HepG2 (cell line): ENCODE results near the gene ERMARD. TPM values are rescaled to one million over a fixed set of nuclear protein-coding genes. Genes with fewer than 3 reads are reported as not detected.

Experiments used
- BRD4 ChIP-seq: sonication (generic); formaldehyde crosslinking; IDR thresholded peaks from 2 replicates; pipeline ENCODE4 v1.4.0; 2020; ENCODE audit warnings: missing genetic modification reagents
- CC2D1A ChIP-seq: sonication (generic); formaldehyde crosslinking; IDR thresholded peaks from 2 replicates; pipeline ENCODE4 v1.8.1; 2023; ENCODE audit warnings: mild to moderate bottlenecking, missing genetic modification reagents
- FOXO1 ChIP-seq: sonication (generic); formaldehyde crosslinking; IDR thresholded peaks from 2 replicates; pipeline ENCODE4 v1.4.0; 2020; ENCODE audit warnings: missing genetic modification reagents
- GABPA ChIP-seq, 2 experiments: IDR thresholded peaks; 2 replicates each; pipeline ENCODE4 v1.6.1; 2011 to 2016; ENCODE audit warnings: low read depth in 2 of 2, low read length in 1 of 2, missing biosample characterization in 1 of 2, missing genetic modification characterization in 1 of 2
- GLI4 ChIP-seq: sonication (generic); formaldehyde crosslinking; IDR thresholded peaks from 2 replicates; pipeline ENCODE4 v1.5.1; 2020; ENCODE audit warnings: missing genetic modification reagents, mild to moderate bottlenecking, moderate library complexity, borderline replicate concordance
- MEF2D ChIP-seq: sonication (generic); formaldehyde crosslinking; IDR thresholded peaks from 2 replicates; pipeline ENCODE4 v1.5.1; 2020; ENCODE audit warnings: mild to moderate bottlenecking, missing genetic modification reagents
- NRL ChIP-seq: sonication (generic); formaldehyde crosslinking; IDR thresholded peaks from 2 replicates; pipeline ENCODE4 v1.5.0; 2020; ENCODE audit warnings: missing genetic modification reagents, mild to moderate bottlenecking, moderate library complexity, borderline replicate concordance
- PRPF4 ChIP-seq: fragments of 200-400 bp; formaldehyde crosslinking; IDR thresholded peaks from 2 replicates; pipeline ENCODE4 v1.6.1; 2016; ENCODE audit warnings: low read length, low read depth; ENCODE audit not compliant: poor library complexity, severe bottlenecking
- SATB2 ChIP-seq: sonication (generic); formaldehyde crosslinking; IDR thresholded peaks from 2 replicates; pipeline ENCODE4 v1.5.0; 2020; ENCODE audit warnings: missing genetic modification reagents
- TOE1 ChIP-seq: sonication (generic); formaldehyde crosslinking; IDR thresholded peaks from 2 replicates; pipeline ENCODE4 v1.4.0; 2020; ENCODE audit warnings: mild to moderate bottlenecking, missing genetic modification reagents
- TRIM24 ChIP-seq: sonication (generic); formaldehyde crosslinking; IDR thresholded peaks from 2 replicates; pipeline ENCODE4 v1.8.0; 2022; ENCODE audit warnings: mild to moderate bottlenecking, missing genetic modification reagents
- ZBTB8A ChIP-seq: sonication (generic); formaldehyde crosslinking; IDR thresholded peaks from 2 replicates; pipeline ENCODE4 v1.4.0; 2020; ENCODE audit warnings: mild to moderate bottlenecking, low read depth, missing genetic modification reagents, borderline replicate concordance
- ZIK1 ChIP-seq: sonication (generic); formaldehyde crosslinking; IDR thresholded peaks from 2 replicates; pipeline ENCODE4 v1.5.0; 2020; ENCODE audit warnings: mild to moderate bottlenecking, low read depth, missing genetic modification reagents, borderline replicate concordance
- ZNF10 ChIP-seq: sonication (generic); formaldehyde crosslinking; IDR thresholded peaks from 2 replicates; pipeline ENCODE4 v1.4.0; 2020; ENCODE audit warnings: mild to moderate bottlenecking, low read depth, missing genetic modification reagents, borderline replicate concordance
- ZNF124 ChIP-seq: sonication (generic); formaldehyde crosslinking; IDR thresholded peaks from 2 replicates; pipeline ENCODE4 v1.4.0; 2020; ENCODE audit warnings: missing genetic modification reagents
- ZNF333 ChIP-seq: sonication (generic); formaldehyde crosslinking; IDR thresholded peaks from 2 replicates; pipeline ENCODE4 v1.4.0; 2020; ENCODE audit warnings: mild to moderate bottlenecking, missing genetic modification reagents, borderline replicate concordance
- ZNF343 ChIP-seq: sonication (generic); formaldehyde crosslinking; IDR thresholded peaks from 2 replicates; pipeline ENCODE4 v1.4.0; 2020; ENCODE audit warnings: mild to moderate bottlenecking, missing genetic modification reagents
- ZNF615 ChIP-seq: sonication (generic); formaldehyde crosslinking; IDR thresholded peaks from 2 replicates; pipeline ENCODE4 v1.5.0; 2020; ENCODE audit warnings: mild to moderate bottlenecking, missing genetic modification reagents, borderline replicate concordance
- ZNF75D ChIP-seq: sonication (generic); formaldehyde crosslinking; IDR thresholded peaks from 2 replicates; pipeline ENCODE4 v1.8.1; 2023; ENCODE audit warnings: missing genetic modification reagents, mild to moderate bottlenecking, borderline replicate concordance
- ZNF83 ChIP-seq: sonication (generic); formaldehyde crosslinking; IDR thresholded peaks from 2 replicates; pipeline ENCODE4 v1.4.0; 2020; ENCODE audit warnings: missing genetic modification reagents, mild to moderate bottlenecking, borderline replicate concordance
- ZSCAN5A ChIP-seq: sonication (generic); formaldehyde crosslinking; IDR thresholded peaks from 2 replicates; pipeline ENCODE4 v1.8.0; 2022; ENCODE audit warnings: mild to moderate bottlenecking, missing genetic modification reagents, borderline replicate concordance
- polyA plus RNA-seq, 8 experiments: library from polyadenylated mRNA; depleted of rRNA in 3 of 8; stranded (reverse) in 7 of 8; unstranded in 1 of 8; fragments of >200 nt; fragmentation: Illumina TruSeq in 4 of 8; extraction: Trizol in 4 of 8; gene quantifications; 2 replicates each; pipeline versions ENCODE4 v1.2.1 to v1.2.3, GENCODE V29; 2011 to 2016; ENCODE audit warnings: low read depth in 4 of 8, missing spikeins in 1 of 8, mixed read lengths in 1 of 8; ENCODE audit not compliant: insufficient read depth in 1 of 8
- total RNA-seq, 5 experiments: library from RNA; depleted of rRNA; stranded (reverse); fragments of >200 nt; fragmentation: Illumina TruSeq; extraction: Trizol; gene quantifications; 2 replicates each; pipeline ENCODE4 v1.2.3, GENCODE V29; 2016; ENCODE audit warnings: low read depth in 1 of 5
- TF ChIP-seq, protein P1 (sequence below): sonication (generic); formaldehyde crosslinking; IDR thresholded peaks from 2 replicates; pipeline ENCODE4 v1.4.0; 2020; ENCODE audit warnings: mild to moderate bottlenecking, missing genetic modification reagents, borderline replicate concordance
- TF ChIP-seq, protein P2 (sequence below): IDR thresholded peaks from 2 replicates; pipeline ENCODE4 v1.6.1; 2016; ENCODE audit warnings: missing biosample characterization, missing genetic modification reagents, low read depth

The ERMARD gene
- total and polyA plus RNA-seq, 2 of the 13 experiments (the other 11 are each of a cell fraction or from before 2014, with no cell fraction given): 8.8 to 10.7 TPM

- TF ChIP-seq ZSCAN5A (CRISPR knock-in tag) (no peak; the same call in 1 of the 2 replicates), ZNF83 (CRISPR knock-in tag) (no peak), FOXO1 (CRISPR knock-in tag) (peak; percentile 27; the same call in 1 of the 2 replicates), ZNF124 (peak; percentile 87), ZNF615 (CRISPR knock-in tag) (0 out of 2 replicates have a peak, but pooled peaks have one; percentile 17), PRPF4 (no peak), ZNF343 (no peak; the same call in 1 of the 2 replicates), TOE1 (peak; percentile 67; the same call in 1 of the 2 replicates), GABPA (IDR thresholded peaks at IDR 0.05; ENCODE audit: low read depth, low read length) (no peak), GABPA (CRISPR knock-in tag; IDR thresholded peaks at IDR 0.05; ENCODE audit: low read depth) (0 out of 2 replicates have a peak, but pooled peaks have one; percentile 22), BRD4 (CRISPR knock-in tag) (peak; percentile 41; the same call in 1 of the 2 replicates), ZNF75D (CRISPR knock-in tag) (no peak), ZIK1 (CRISPR knock-in tag) (no peak; the same call in 1 of the 2 replicates), TRIM24 (no peak), NRL (CRISPR knock-in tag) (peak; percentile 94), ZBTB8A (CRISPR knock-in tag) (peak; percentile 93; the same call in 1 of the 2 replicates), CC2D1A (no peak), GLI4 (CRISPR knock-in tag) (no peak; the same call in 1 of the 2 replicates), SATB2 (CRISPR knock-in tag) (no peak), ZNF333 (0 out of 2 replicates have a peak, but pooled peaks have one; percentile 68), ZNF10 (CRISPR knock-in tag) (no peak), MEF2D (CRISPR knock-in tag) (no peak)
- TF ChIP-seq, protein P1, sequence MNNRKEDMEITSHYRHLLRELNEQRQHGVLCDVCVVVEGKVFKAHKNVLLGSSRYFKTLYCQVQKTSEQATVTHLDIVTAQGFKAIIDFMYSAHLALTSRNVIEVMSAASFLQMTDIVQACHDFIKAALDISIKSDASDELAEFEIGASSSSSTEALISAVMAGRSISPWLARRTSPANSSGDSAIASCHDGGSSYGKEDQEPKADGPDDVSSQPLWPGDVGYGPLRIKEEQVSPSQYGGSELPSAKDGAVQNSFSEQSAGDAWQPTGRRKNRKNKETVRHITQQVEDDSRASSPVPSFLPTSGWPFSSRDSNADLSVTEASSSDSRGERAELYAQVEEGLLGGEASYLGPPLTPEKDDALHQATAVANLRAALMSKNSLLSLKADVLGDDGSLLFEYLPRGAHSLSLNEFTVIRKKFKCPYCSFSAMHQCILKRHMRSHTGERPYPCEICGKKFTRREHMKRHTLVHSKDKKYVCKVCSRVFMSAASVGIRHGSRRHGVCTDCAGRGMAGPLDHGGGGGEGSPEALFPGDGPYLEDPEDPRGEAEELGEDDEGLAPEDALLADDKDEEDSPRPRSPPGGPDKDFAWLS (CRISPR knock-in tag): peak; percentile 20; the same call in 1 of the 2 replicates
- TF ChIP-seq, protein P2, sequence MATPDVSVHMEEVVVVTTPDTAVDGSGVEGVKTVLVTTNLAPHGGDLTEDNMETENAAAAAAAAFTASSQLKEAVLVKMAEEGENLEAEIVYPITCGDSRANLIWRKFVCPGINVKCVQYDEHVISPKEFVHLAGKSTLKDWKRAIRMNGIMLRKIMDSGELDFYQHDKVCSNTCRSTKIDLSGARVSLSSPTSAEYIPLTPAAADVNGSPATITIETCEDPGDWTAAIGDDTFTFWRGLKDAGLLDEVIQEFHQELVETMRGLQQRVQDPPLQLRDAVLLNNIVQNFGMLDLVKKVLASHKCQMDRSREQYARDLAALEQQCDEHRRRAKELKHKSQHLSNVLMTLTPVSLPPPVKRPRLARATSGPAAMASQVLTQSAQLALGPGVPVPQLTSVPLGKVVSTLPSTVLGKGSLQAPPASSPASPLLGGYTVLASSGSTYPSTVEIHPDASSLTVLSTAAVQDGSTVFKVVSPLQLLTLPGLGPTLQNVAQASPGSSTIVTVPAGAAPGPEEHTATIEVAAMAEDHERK (CRISPR knock-in tag): peak; percentile 17; the same call in 1 of the 2 replicates
These were observed 38.8 kb downstream of the ERMARD start (continued) for GRCh38 chr6:169789944-169790927.
